Spleen (tissue), 7 donors: ENCODE measurements around the gene DUSP10.

Experiments
- CTCF ChIP-seq, 11 experiments: fragments of 200-600 bp in 7 of 11; fragments of 450-650 bp in 4 of 11; sonication (generic) in 4 of 11; IDR thresholded peaks in 8 of 11; conservative IDR thresholded peaks in 3 of 11; 1 replicate in 7 of 11; 2 replicates in 4 of 11; pipeline versions ENCODE4 v1.4.0 to v1.8.0; 2016 to 2021; ENCODE audit warnings: antibody characterized with exemption in 11 of 11, inconsistent platforms in 4 of 11, mild to moderate bottlenecking in 1 of 11
- POLR2A ChIP-seq, 3 donors: fragments of 450-650 bp; IDR thresholded peaks; one replicate each; pipeline ENCODE4 v1.5.1; 2017; ENCODE audit warnings: antibody characterized with exemption in 3 of 3, mild to moderate bottlenecking in 1 of 3
- POLR2AphosphoS5 ChIP-seq, 3 donors: sonication (generic); formaldehyde crosslinking; IDR thresholded peaks; one replicate each; pipeline ENCODE4 v1.5.1; 2017; ENCODE audit warnings: antibody characterized with exemption in 3 of 3
- donor health status: DM: no; HTN: no; CAD: no; lungs with moderate emphysema.
- donor health status: DM: no; HTN: no; CAD: no.
- donor health status: DM: no; HTN: no; CAD: no.

- TF ChIP-seq POLR2A (IDR thresholded peaks at IDR 0.05) (no peak), POLR2AphosphoS5 (IDR thresholded peaks at IDR 0.05) (no peak), CTCF (IDR thresholded peaks at IDR 0.05 in 8 of 11, conservative IDR thresholded peaks at IDR 0.05 in 3 of 11) (no peak)
Observed at GRCh38 chr1:221669441-221669840, 72.4 kb downstream of the DUSP10 start.
